ENCODE data around the gene TBL1XR1. TPM values are rescaled to one million over a fixed set of nuclear protein-coding genes. Genes with fewer than 3 reads are reported as not detected.

The TBL1XR1 gene
- total RNA-seq, 1 experiment from 2014 or later = 77.6 TPM

DNA sequence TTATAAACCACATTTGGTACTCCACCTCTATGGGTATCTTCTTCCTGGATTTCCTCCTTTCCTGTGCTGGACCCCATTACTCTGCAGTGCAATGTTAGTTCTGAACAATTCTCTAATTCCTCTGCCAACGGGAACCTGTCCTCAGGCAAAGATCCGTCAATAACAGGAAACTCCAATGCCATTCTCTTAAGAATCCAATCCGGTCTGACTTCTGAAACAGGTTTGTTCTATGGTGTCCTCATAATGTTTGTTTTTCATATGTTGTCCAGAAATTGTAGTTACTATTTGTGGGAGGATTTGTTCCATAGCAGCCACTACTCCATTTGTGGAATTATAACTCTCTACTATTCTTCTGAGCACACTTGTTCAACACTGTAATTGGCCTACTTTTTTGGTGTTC is 112.7 kb downstream of the TBL1XR1 start:
- Histone ChIP-seq H2AFZ (ENCODE audit: low read length) (no peak overlapping the region), H3K4me3 (ENCODE audit: low read length) (no peak overlapping the region), H4K20me1 (ENCODE audit: low read length) (peaks cover 5% of the 10 kb centered on the region; the same call in 1 of the 2 replicates), H3K9ac (ENCODE audit: low read length) (no peak overlapping the region), H3K27me3 (ENCODE audit: low read length) (no peaks in the 10 kb centered on the region), H3K4me2 (ENCODE audit: low read length) (no peak overlapping the region), H3F3A (ENCODE audit: low read length, unreplicated experiment) (no peaks in the 10 kb centered on the region), H3K36me3 (ENCODE audit: low read depth, low read length) (no peaks in the 10 kb centered on the region; the same call in 1 of the 2 replicates), H3K4me1 (ENCODE audit: insufficient read depth, low read length) (no peaks in the 10 kb centered on the region), H3K27ac (ENCODE audit: low read length) (no peak overlapping the region), H3K9me3 (ENCODE audit: low read length) (no peaks in the 10 kb centered on the region), H3K9me2 (replicated peaks; ENCODE audit: low read length) (no peaks in the 10 kb centered on the region), H3K79me2 (ENCODE audit: low read length) (peaks cover 90% of the 10 kb centered on the region)
- CTCF ChIA-PET = no interaction called here
- POLR2A ChIA-PET (ENCODE audit: unreplicated experiment) = no interaction called here
- no TSS peak for BruUV-seq (replicated peaks)
- no peak for ATAC-seq
- DNase-seq = no peak
- TF ChIP-seq EZH2 (IDR thresholded peaks at IDR 0.05; ENCODE audit: low read length, unreplicated experiment) = no peak
- TF ChIP-seq EZH2phosphoT487 (IDR thresholded peaks at IDR 0.05; ENCODE audit: borderline replicate concordance, low read length) = no peak
- TF ChIP-seq CTCF (conservative IDR thresholded peaks at IDR 0.05; ENCODE audit: low read depth, low read length) = no peak
- intact Hi-C loops (cut with micrococcal nuclease) = no loop called here

DNA sequence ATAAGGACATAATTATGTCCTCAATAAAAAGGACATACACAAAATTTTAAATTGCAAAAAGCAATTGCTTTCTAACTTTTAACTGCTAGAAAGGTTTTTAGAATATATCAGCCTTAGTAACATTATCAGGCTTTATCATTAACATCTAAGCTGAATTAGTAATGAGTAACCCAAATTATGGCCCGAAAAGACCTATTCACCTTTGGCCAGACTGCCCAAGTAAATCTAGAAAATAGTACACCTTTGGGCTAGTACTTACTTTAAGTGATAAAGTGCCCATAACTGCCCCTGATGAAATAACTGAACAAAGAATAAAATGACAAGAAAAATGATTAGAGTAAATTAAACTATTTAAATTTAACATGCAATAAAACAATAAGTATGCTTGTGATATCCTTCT is 117.2 kb downstream of the TBL1XR1 start:
- no peaks in the 10 kb centered on the region; the same call in 1 of the 2 replicates for H3K36me3 ChIP-seq (ENCODE audit: low read depth, low read length)
- H3K9me3 ChIP-seq (ENCODE audit: low read length) = no peaks in the 10 kb centered on the region
- no peak overlapping the region for H3K4me3 ChIP-seq (ENCODE audit: low read length)
- H3K27me3 ChIP-seq (ENCODE audit: low read length) = no peaks in the 10 kb centered on the region
- H3K9me2 ChIP-seq (replicated peaks; ENCODE audit: low read length) = no peaks in the 10 kb centered on the region
- H2AFZ ChIP-seq (ENCODE audit: low read length) = no peak overlapping the region
- peaks cover 75% of the 10 kb centered on the region for H3K79me2 ChIP-seq (ENCODE audit: low read length)
- no peaks in the 10 kb centered on the region for H3K4me1 ChIP-seq (ENCODE audit: insufficient read depth, low read length)
- H3F3A ChIP-seq (ENCODE audit: low read length, unreplicated experiment) = no peaks in the 10 kb centered on the region
- intact Hi-C loops (cut with micrococcal nuclease) = no loop called here
- no peak overlapping the region for H3K27ac ChIP-seq (ENCODE audit: low read length)
- no peak for TF ChIP-seq EZH2phosphoT487 (IDR thresholded peaks at IDR 0.05; ENCODE audit: borderline replicate concordance, low read length)
- TF ChIP-seq CTCF (conservative IDR thresholded peaks at IDR 0.05; ENCODE audit: low read depth, low read length) = no peak
- TF ChIP-seq EZH2 (IDR thresholded peaks at IDR 0.05; ENCODE audit: low read length, unreplicated experiment) = no peak
- no TSS peak for BruUV-seq (replicated peaks)
- ATAC-seq (no peak), DNase-seq (no peak)
- H3K4me2 ChIP-seq (ENCODE audit: low read length) = no peak overlapping the region
- H4K20me1 ChIP-seq (ENCODE audit: low read length) = peaks cover 5% of the 10 kb centered on the region; the same call in 1 of the 2 replicates
- POLR2A ChIA-PET (ENCODE audit: unreplicated experiment) = no interaction called here
- H3K9ac ChIP-seq (ENCODE audit: low read length) = no peak overlapping the region
- CTCF ChIA-PET = no interaction called here

- Histone ChIP-seq H3K4me2 (ENCODE audit: low read length) (no peak overlapping the region), H3K9me2 (replicated peaks; ENCODE audit: low read length) (no peaks in the 10 kb centered on the region), H3K79me2 (ENCODE audit: low read length) (peaks cover 75% of the 10 kb centered on the region), H3K9me3 (ENCODE audit: low read length) (no peaks in the 10 kb centered on the region), H3K27ac (ENCODE audit: low read length) (no peak overlapping the region), H3K9ac (ENCODE audit: low read length) (no peak overlapping the region), H4K20me1 (ENCODE audit: low read length) (peaks cover 5% of the 10 kb centered on the region; the same call in 1 of the 2 replicates), H3K4me3 (ENCODE audit: low read length) (no peak overlapping the region), H3K27me3 (ENCODE audit: low read length) (no peaks in the 10 kb centered on the region), H3K4me1 (ENCODE audit: insufficient read depth, low read length) (no peaks in the 10 kb centered on the region), H2AFZ (ENCODE audit: low read length) (no peak overlapping the region), H3F3A (ENCODE audit: low read length, unreplicated experiment) (no peaks in the 10 kb centered on the region), H3K36me3 (ENCODE audit: low read depth, low read length) (peaks cover 4% of the 10 kb centered on the region; the same call in 1 of the 2 replicates)
- DNase-seq (no peak), ATAC-seq (no peak)
- ChIA-PET CTCF (no interaction called here), POLR2A (ENCODE audit: unreplicated experiment) (no interaction called here)
- TF ChIP-seq CTCF (conservative IDR thresholded peaks at IDR 0.05; ENCODE audit: low read depth, low read length) = no peak
- no peak for TF ChIP-seq EZH2phosphoT487 (IDR thresholded peaks at IDR 0.05; ENCODE audit: borderline replicate concordance, low read length)
- no peak for TF ChIP-seq EZH2 (IDR thresholded peaks at IDR 0.05; ENCODE audit: low read length, unreplicated experiment)
- intact Hi-C loops (cut with micrococcal nuclease) = no loop called here
- no TSS peak for BruUV-seq (replicated peaks)
These were observed 117.6 kb downstream of the TBL1XR1 start for GRCh38 chr3:177079684-177080083.

Data from PC-3 (cell line).